Measurements from ENCODE around the gene ELL. TPM values are rescaled to one million over a fixed set of nuclear protein-coding genes. Genes with fewer than 3 reads are reported as not detected.

ELL gene
- total RNA-seq, 2 experiments from 2014 or later = 46.2 to 46.8 TPM

- H3K27me3 ChIP-seq (ENCODE audit: control insufficient read depth in 1 of 2, insufficient read depth in 2 of 2, low read length in 2 of 2) = no peaks in the 10 kb centered on the region
- peaks cover 25% of the 10 kb centered on the region for H3K4me1 ChIP-seq (ENCODE audit: insufficient read depth, low read length)
- no peaks in the 10 kb centered on the region for H3K9me3 Mint-ChIP-seq
- no peak for DNase-seq
- no peaks in the 10 kb centered on the region for H3K27me3 Mint-ChIP-seq
- H3K4me1 Mint-ChIP-seq (ENCODE audit: low read depth) = peaks cover 26% of the 10 kb centered on the region
- CTCF ChIA-PET = no interaction called here
- intact Hi-C loops (cut with DNase I, micrococcal nuclease) = no loop called here
- no peak overlapping the region for H3K27ac ChIP-seq (ENCODE audit: low read depth in 1 of 2, low read length in 2 of 2)
- peaks cover 51% of the 10 kb centered on the region for H3K36me3 ChIP-seq (ENCODE audit: insufficient read depth, low read length)
- no peak overlapping the region for H3K4me3 ChIP-seq (ENCODE audit: low read length)
- H3K36me3 Mint-ChIP-seq (ENCODE audit: low read depth) = peaks cover 63% of the 10 kb centered on the region
- H3K27ac Mint-ChIP-seq = no peak overlapping the region
- no peaks in the 10 kb centered on the region for H3K9me3 ChIP-seq (ENCODE audit: control insufficient read depth in 1 of 2, insufficient read depth in 1 of 2, low read length in 2 of 2)
- ATAC-seq (ENCODE audit: poor library complexity) = no peak
- TF ChIP-seq, protein P1, sequence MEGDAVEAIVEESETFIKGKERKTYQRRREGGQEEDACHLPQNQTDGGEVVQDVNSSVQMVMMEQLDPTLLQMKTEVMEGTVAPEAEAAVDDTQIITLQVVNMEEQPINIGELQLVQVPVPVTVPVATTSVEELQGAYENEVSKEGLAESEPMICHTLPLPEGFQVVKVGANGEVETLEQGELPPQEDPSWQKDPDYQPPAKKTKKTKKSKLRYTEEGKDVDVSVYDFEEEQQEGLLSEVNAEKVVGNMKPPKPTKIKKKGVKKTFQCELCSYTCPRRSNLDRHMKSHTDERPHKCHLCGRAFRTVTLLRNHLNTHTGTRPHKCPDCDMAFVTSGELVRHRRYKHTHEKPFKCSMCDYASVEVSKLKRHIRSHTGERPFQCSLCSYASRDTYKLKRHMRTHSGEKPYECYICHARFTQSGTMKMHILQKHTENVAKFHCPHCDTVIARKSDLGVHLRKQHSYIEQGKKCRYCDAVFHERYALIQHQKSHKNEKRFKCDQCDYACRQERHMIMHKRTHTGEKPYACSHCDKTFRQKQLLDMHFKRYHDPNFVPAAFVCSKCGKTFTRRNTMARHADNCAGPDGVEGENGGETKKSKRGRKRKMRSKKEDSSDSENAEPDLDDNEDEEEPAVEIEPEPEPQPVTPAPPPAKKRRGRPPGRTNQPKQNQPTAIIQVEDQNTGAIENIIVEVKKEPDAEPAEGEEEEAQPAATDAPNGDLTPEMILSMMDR (IDR thresholded peaks at IDR 0.05) = no peak
- POLR2A ChIA-PET = no interaction called here
- no peak overlapping the region for H3K4me3 Mint-ChIP-seq
These were observed 40.2 kb upstream of the ELL start for GRCh38 chr19:18562086-18562485.

- Mint-ChIP-seq H3K27me3 (no peaks in the 10 kb centered on the region), H3K4me1 (ENCODE audit: low read depth) (peaks cover 26% of the 10 kb centered on the region), H3K36me3 (ENCODE audit: low read depth) (peaks cover 43% of the 10 kb centered on the region), H3K27ac (peak overlapping the region; percentile 98), H3K9me3 (no peaks in the 10 kb centered on the region), H3K4me3 (peak overlapping the region; percentile 94)
- intact Hi-C loops (cut with DNase I, micrococcal nuclease) = loop anchor here in 1 of 2 experiments (2.0 kb wide), 1 partner anchor 39 kb away; no protein-coding TSS in a partner anchor
- ChIA-PET POLR2A (interaction anchor here (3.6 kb wide), 1 partner anchor 11 kb away, joined by 87 read pairs; the partner anchor contains the start of gene UBA52), CTCF (interaction anchor here (1.0 to 3.0 kb wide), 3 partner anchors 15 to 40 kb away, joined by 3 to 12 read pairs (median 3); partner anchors contain the start of gene REX1BD)
- DNase-seq (no peak), ATAC-seq (ENCODE audit: poor library complexity) (no peak)
- Histone ChIP-seq H3K4me3 (ENCODE audit: low read length) (no peak overlapping the region), H3K36me3 (ENCODE audit: insufficient read depth, low read length) (peaks cover 28% of the 10 kb centered on the region), H3K27me3 (ENCODE audit: control insufficient read depth in 1 of 2, insufficient read depth in 2 of 2, low read length in 2 of 2) (no peaks in the 10 kb centered on the region), H3K9me3 (ENCODE audit: control insufficient read depth in 1 of 2, insufficient read depth in 1 of 2, low read length in 2 of 2) (no peaks in the 10 kb centered on the region), H3K4me1 (ENCODE audit: insufficient read depth, low read length) (peaks cover 30% of the 10 kb centered on the region), H3K27ac (ENCODE audit: low read depth in 1 of 2, low read length in 2 of 2) (no peak overlapping the region)
- TF ChIP-seq, protein P1 (IDR thresholded peaks at IDR 0.05) = no peak
These were observed 37.8 kb upstream of the ELL start for GRCh38 chr19:18559685-18560084.

- ChIA-PET POLR2A (interaction anchor here (0.9 to 4.3 kb wide), 11 partner anchors 9 to 361 kb away, joined by 3 to 87 read pairs (median 14); partner anchors contain the start of genes COPE, DDX49, ELL and FKBP8), CTCF (interaction anchor here (0.8 to 3.0 kb wide), 4 partner anchors 14 to 38 kb away, joined by 3 to 12 read pairs (median 4); partner anchors contain the start of genes ELL, REX1BD and UBA52)
- intact Hi-C loops (cut with DNase I, micrococcal nuclease) = loop anchor here in 1 of 2 experiments (2.0 kb wide), 1 partner anchor 38 kb away; no protein-coding TSS in a partner anchor
- peaks cover 30% of the 10 kb centered on the region for H3K4me1 ChIP-seq (ENCODE audit: insufficient read depth, low read length)
- Mint-ChIP-seq H3K36me3 (ENCODE audit: low read depth) (peaks cover 34% of the 10 kb centered on the region), H3K27me3 (no peaks in the 10 kb centered on the region), H3K9me3 (no peaks in the 10 kb centered on the region), H3K27ac (peak overlapping the region; percentile 98), H3K4me3 (peak overlapping the region; percentile 94), H3K4me1 (ENCODE audit: low read depth) (peaks cover 26% of the 10 kb centered on the region)
- H3K27me3 ChIP-seq (ENCODE audit: control insufficient read depth in 1 of 2, insufficient read depth in 2 of 2, low read length in 2 of 2) = no peaks in the 10 kb centered on the region
- DNase-seq = no peak
- H3K9me3 ChIP-seq (ENCODE audit: control insufficient read depth in 1 of 2, insufficient read depth in 1 of 2, low read length in 2 of 2) = no peaks in the 10 kb centered on the region
- no peak for ATAC-seq (ENCODE audit: poor library complexity)
- TF ChIP-seq, protein P1 (IDR thresholded peaks at IDR 0.05) = no peak
- peak overlapping the region; percentile 94 to 97 for H3K27ac ChIP-seq (ENCODE audit: low read depth in 1 of 2, low read length in 2 of 2)
- peak overlapping the region; percentile 99 for H3K4me3 ChIP-seq (ENCODE audit: low read length)
- H3K36me3 ChIP-seq (ENCODE audit: insufficient read depth, low read length) = peaks cover 18% of the 10 kb centered on the region
These were observed 36.7 kb upstream of the ELL start for GRCh38 chr19:18558604-18559003.

Measured in CD4-positive, alpha-beta T cell (primary cell).